ENCODE measurements around the gene COL5A1. TPM values are rescaled to one million over a fixed set of nuclear protein-coding genes. Genes with fewer than 3 reads are reported as not detected.

Gene COL5A1
- total RNA-seq, 1 donor from 2014 or later = 19.8 TPM

DNA sequence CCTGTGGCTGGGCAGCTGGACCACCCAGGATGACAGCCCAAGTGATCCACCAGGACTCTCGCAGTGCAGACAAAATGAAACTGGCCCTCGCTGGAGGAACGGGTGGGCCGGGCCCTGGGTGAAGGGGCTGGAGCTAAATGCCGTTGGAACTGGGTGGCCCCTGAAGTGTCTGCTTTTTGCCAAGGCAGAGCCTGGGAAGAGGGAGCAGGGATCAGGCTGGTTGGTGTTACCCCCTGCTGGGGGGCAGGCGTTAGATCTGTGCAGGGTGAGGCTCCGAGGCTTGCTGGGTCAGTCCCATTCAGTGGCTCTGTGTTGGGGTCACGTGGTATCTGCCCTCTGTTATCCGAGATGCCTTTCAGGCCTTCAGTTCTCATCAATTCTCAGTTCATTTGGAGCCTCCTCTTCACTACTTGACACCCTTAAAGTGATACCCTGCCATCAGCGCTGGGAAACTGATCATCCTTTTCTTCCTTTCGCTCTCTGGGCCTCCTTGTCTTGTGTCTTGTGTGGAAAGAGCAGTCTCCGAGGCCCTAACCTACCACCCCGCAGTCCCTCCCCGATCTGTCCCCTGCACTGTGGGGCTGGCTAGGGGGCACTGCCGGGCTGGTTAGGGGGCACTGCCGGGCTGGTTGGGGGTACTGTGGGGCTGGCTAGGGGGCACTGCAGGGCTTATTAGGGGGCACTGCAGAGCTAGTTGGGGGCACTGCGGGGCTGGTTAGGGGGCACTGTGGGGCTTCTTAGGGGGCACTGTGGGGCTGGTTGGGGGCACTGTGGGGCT lies 37.3 kb downstream of the COL5A1 start:
- Mint-ChIP-seq H3K36me3 (ENCODE audit: insufficient read depth) (peaks cover 2% of the 10 kb centered on the region), H3K27me3 (peaks cover 3% of the 10 kb centered on the region), H3K27ac (no peak overlapping the region), H3K4me3 (ENCODE audit: low read depth) (no peak overlapping the region), H3K9me3 (ENCODE audit: low read depth) (peaks cover 11% of the 10 kb centered on the region), H3K4me1 (ENCODE audit: low read depth) (peaks cover 6% of the 10 kb centered on the region)
- no peak for DNase-seq (ENCODE audit: low spot score, unreplicated experiment)
- no peak for TF ChIP-seq CTCF (IDR thresholded peaks at IDR 0.05; ENCODE audit: unreplicated experiment)

- no peak for TF ChIP-seq CTCF (IDR thresholded peaks at IDR 0.05; ENCODE audit: unreplicated experiment)
- no peak overlapping the region for H3K27ac Mint-ChIP-seq
- H3K36me3 Mint-ChIP-seq (ENCODE audit: insufficient read depth) = peaks cover 2% of the 10 kb centered on the region
- DNase-seq (ENCODE audit: low spot score, unreplicated experiment) = no peak
- H3K4me3 Mint-ChIP-seq (ENCODE audit: low read depth) = no peak overlapping the region
- H3K27me3 Mint-ChIP-seq = peaks cover 3% of the 10 kb centered on the region
- H3K4me1 Mint-ChIP-seq (ENCODE audit: low read depth) = peaks cover 6% of the 10 kb centered on the region
- H3K9me3 Mint-ChIP-seq (ENCODE audit: low read depth) = peaks cover 7% of the 10 kb centered on the region
Measured at GRCh38 chr9:134679616-134680392, 38.2 kb downstream of the COL5A1 start.

DNA sequence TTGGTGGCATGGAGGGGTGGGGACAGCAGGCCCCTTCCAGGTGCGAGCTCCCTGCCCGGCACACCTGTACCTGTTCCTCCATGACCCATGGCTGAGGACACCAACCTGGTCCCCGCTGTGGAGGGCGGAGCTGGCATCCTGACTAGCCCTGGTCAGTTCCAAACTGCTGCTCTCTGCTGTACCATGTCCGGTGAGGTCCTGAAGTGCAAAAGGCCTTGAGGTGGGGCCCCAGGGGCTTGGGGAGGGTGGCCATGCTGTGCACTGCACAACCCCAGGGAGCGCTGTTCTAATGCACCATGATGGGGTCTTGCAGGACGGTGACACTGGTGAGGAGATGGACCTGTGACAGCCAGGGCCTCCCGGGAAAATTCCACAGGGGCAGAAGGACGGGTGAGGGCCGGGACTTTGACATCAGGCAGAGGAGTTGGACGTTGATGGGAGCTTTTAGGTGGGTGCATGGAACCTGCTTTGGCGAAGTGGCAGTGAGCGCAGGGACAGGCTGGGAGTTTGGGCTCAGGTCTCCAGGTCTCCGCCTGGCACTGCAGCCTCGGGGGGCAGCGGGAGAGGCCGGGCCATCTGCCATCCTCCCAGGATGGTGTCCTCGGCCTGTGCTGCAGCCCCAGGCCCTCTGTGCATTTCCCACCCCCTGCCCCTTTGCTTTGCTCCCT lies 38.9 kb downstream of the COL5A1 start:
- Mint-ChIP-seq H3K4me3 (ENCODE audit: low read depth) (no peak overlapping the region), H3K27ac (no peak overlapping the region)
- no peak for TF ChIP-seq CTCF (IDR thresholded peaks at IDR 0.05; ENCODE audit: unreplicated experiment)

GRCh38 chr9:134681061-134681661 lies 39.6 kb downstream of the COL5A1 start:
- Mint-ChIP-seq H3K9me3 (ENCODE audit: low read depth) (no peaks in the 10 kb centered on the region), H3K27ac (no peak overlapping the region), H3K4me3 (ENCODE audit: low read depth) (no peak overlapping the region), H3K4me1 (ENCODE audit: low read depth) (peaks cover 6% of the 10 kb centered on the region), H3K36me3 (ENCODE audit: insufficient read depth) (no peaks in the 10 kb centered on the region), H3K27me3 (peaks cover 3% of the 10 kb centered on the region)
- TF ChIP-seq CTCF (IDR thresholded peaks at IDR 0.05; ENCODE audit: unreplicated experiment) = no peak
- no peak for DNase-seq (ENCODE audit: low spot score, unreplicated experiment)

More for the DNA sequence above, 38.9 kb downstream of the COL5A1 start:
- no peak for DNase-seq (ENCODE audit: low spot score, unreplicated experiment)
- Mint-ChIP-seq H3K27me3 (peaks cover 3% of the 10 kb centered on the region), H3K9me3 (ENCODE audit: low read depth) (peaks cover under 1% of the 10 kb centered on the region), H3K36me3 (ENCODE audit: insufficient read depth) (no peaks in the 10 kb centered on the region), H3K4me1 (ENCODE audit: low read depth) (peaks cover 6% of the 10 kb centered on the region)

- Mint-ChIP-seq H3K4me1 (ENCODE audit: low read depth) (no peaks in the 10 kb centered on the region), H3K9me3 (ENCODE audit: low read depth) (no peaks in the 10 kb centered on the region), H3K27ac (no peak overlapping the region), H3K36me3 (ENCODE audit: insufficient read depth) (no peaks in the 10 kb centered on the region), H3K27me3 (peaks cover 3% of the 10 kb centered on the region), H3K4me3 (ENCODE audit: low read depth) (no peak overlapping the region)
- DNase-seq (ENCODE audit: low spot score, unreplicated experiment) = no peak
- no peak for TF ChIP-seq CTCF (IDR thresholded peaks at IDR 0.05; ENCODE audit: unreplicated experiment)
Measured at GRCh38 chr9:134682026-134682425, 40.4 kb downstream of the COL5A1 start.
